HepG2 (cell line): ENCODE data around the gene CLTCL1. TPM values are rescaled to one million over a fixed set of nuclear protein-coding genes. Genes with fewer than 3 reads are reported as not detected.

Experiments used
- ATAC-seq: fragments of 200-7000 bp; cut with Tn5 transposase; 3 replicates; pipeline ENCODE4 v1.9.1; 2020; ENCODE audit warnings: mild to moderate bottlenecking, moderate library complexity
- BruUV-seq: library from RNA; stranded (reverse); fragments of 400-500 nt; replicated peaks from 2 replicates; lab custom pipeline; 2021; lab: Mats Ljungman, UMichigan
- CTCF ChIA-PET: fragments of 300-600 bp; formaldehyde crosslinking; extraction: SDS; loops from one replicate; lab custom pipeline; 2021; ENCODE audit warnings: low total read pairs, inconsistent platforms, low intra/inter-chr PET ratio; lab: Yijun Ruan, JAX
- POLR2A ChIA-PET: fragments of 350-600 bp; sonication (Branson Sonifier 250); formaldehyde crosslinking; loops from one replicate; lab custom pipeline; 2020; ENCODE audit warnings: antibody characterized with exemption, inconsistent platforms; lab: Yijun Ruan, JAX
- DNase-seq: peaks from one replicate; pipeline ENCODE4 v3.0.0-alpha.2; 2015; ENCODE audit warnings: low spot score
- FAIRE-seq: peaks from 3 replicates; lab custom pipeline; 2011; peaks lifted over from hg19 to GRCh38; lab: Jason Lieb, UNC
- H2AFZ ChIP-seq: one replicate; pipeline ENCODE4 v1.6.1; 2011; ENCODE audit warnings: low read length, inconsistent platforms
- H3K27ac ChIP-seq: fragments of 300-600 bp; 3 replicates; pipeline ENCODE4 v1.8.0; 2011; ENCODE audit warnings: mixed run types, mild to moderate bottlenecking, mixed read lengths, low read length, inconsistent platforms; ENCODE audit not compliant: insufficient read depth; ENCODE audit errors: extremely low read length
- H3K27me3 ChIP-seq, 2 experiments: fragments of 200-600 bp in 1 of 2; 2 replicates in 1 of 2; 3 replicates in 1 of 2; pipeline versions ENCODE4 v1.6.0 to v1.8.0; 2011; ENCODE audit warnings: low read length in 2 of 2, mild to moderate bottlenecking in 2 of 2, moderate library complexity in 2 of 2, inconsistent platforms in 1 of 2; ENCODE audit not compliant: insufficient read depth in 2 of 2, control insufficient read depth in 1 of 2
- H3K36me3 ChIP-seq, 2 experiments: fragments of 200-600 bp in 1 of 2; replicated peaks in 1 of 2; 2 replicates in 1 of 2; 3 replicates in 1 of 2; pipeline versions ENCODE4 v1.5.1 to v1.8.0; 2011; ENCODE audit warnings: low read length in 2 of 2, inconsistent platforms in 1 of 2; ENCODE audit not compliant: insufficient read depth in 2 of 2, control insufficient read depth in 1 of 2
- H3K4me1 ChIP-seq: 2 replicates; pipeline ENCODE4 v1.5.1; 2012; ENCODE audit warnings: low read length, inconsistent platforms; ENCODE audit not compliant: insufficient read depth
- H3K4me2 ChIP-seq: 2 replicates; pipeline ENCODE4 v1.6.0; 2011; ENCODE audit warnings: low read depth, low read length, inconsistent platforms
- H3K4me3 ChIP-seq, 3 experiments: fragments of 200-600 bp in 1 of 3; sonication (generic), shearing (Covaris generic) in 1 of 3; replicated peaks in 1 of 3; 2 replicates each; pipeline ENCODE4 v1.5.1; 2011 to 2016; ENCODE audit warnings: low read length in 3 of 3, inconsistent platforms in 2 of 3, low read depth in 2 of 3, mild to moderate bottlenecking in 2 of 3, control low read depth in 1 of 3, mixed read lengths in 1 of 3; ENCODE audit not compliant: insufficient read depth in 1 of 3
- H3K79me2 ChIP-seq: one replicate; pipeline ENCODE4 v1.6.1; 2011; ENCODE audit warnings: low read length, inconsistent platforms; ENCODE audit not compliant: insufficient read depth
- H3K9ac ChIP-seq: 2 replicates; pipeline ENCODE4 v1.6.0; 2011; ENCODE audit warnings: mild to moderate bottlenecking, low read depth, low read length, inconsistent platforms; ENCODE audit not compliant: insufficient read depth
- H3K9me3 ChIP-seq: 2 replicates; pipeline ENCODE4 v1.5.1; 2012; ENCODE audit warnings: mild to moderate bottlenecking, low read length
- H4K20me1 ChIP-seq: 2 replicates; pipeline ENCODE4 v1.6.0; 2011; ENCODE audit warnings: inconsistent platforms, mild to moderate bottlenecking, low read length, moderate library complexity; ENCODE audit not compliant: insufficient read depth
- CAMTA2 ChIP-seq: sonication (generic); formaldehyde crosslinking; IDR thresholded peaks from 2 replicates; pipeline ENCODE4 v1.4.0; 2020; ENCODE audit warnings: mild to moderate bottlenecking, missing genetic modification reagents, borderline replicate concordance
- CBX1 ChIP-seq: IDR thresholded peaks from one replicate; pipeline ENCODE4 v1.6.1; 2016; ENCODE audit warnings: antibody characterized with exemption, low read depth
- FOXO1 ChIP-seq: sonication (generic); formaldehyde crosslinking; IDR thresholded peaks from 2 replicates; pipeline ENCODE4 v1.4.0; 2020; ENCODE audit warnings: missing genetic modification reagents
- GMEB2 ChIP-seq: IDR thresholded peaks from 2 replicates; pipeline ENCODE4 v1.6.1; 2016; ENCODE audit warnings: missing biosample characterization, missing genetic modification reagents, low read depth
- RBM22 ChIP-seq: fragments of 200-400 bp; formaldehyde crosslinking; optimal IDR thresholded peaks from 2 replicates; pipeline ENCODE3; 2017; ENCODE audit warnings: mild to moderate bottlenecking, low read length, moderate library complexity
- RFXANK ChIP-seq: IDR thresholded peaks from 2 replicates; pipeline ENCODE4 v1.6.1; 2016
- SMAD9 ChIP-seq: sonication (generic); formaldehyde crosslinking; IDR thresholded peaks from 2 replicates; pipeline ENCODE4 v1.5.1; 2020; ENCODE audit warnings: mild to moderate bottlenecking, missing genetic modification reagents
- TP53 ChIP-seq: sonication (generic); formaldehyde crosslinking; conservative IDR thresholded peaks from 2 replicates; pipeline ENCODE4 v1.4.0; 2020; ENCODE audit warnings: missing genetic modification reagents
- ZBTB26 ChIP-seq: IDR thresholded peaks from 2 replicates; pipeline ENCODE4 v1.6.1; 2016; ENCODE audit warnings: missing compliant biosample characterization, missing genetic modification reagents, borderline replicate concordance
- ZFP62 ChIP-seq: sonication (generic); formaldehyde crosslinking; IDR thresholded peaks from 2 replicates; pipeline ENCODE4 v1.4.0; 2020; ENCODE audit warnings: missing genetic modification reagents
- ZNF3 ChIP-seq: IDR thresholded peaks from 2 replicates; pipeline ENCODE4 v1.7.0; 2017; ENCODE audit warnings: inconsistent platforms
- ZNF615 ChIP-seq: sonication (generic); formaldehyde crosslinking; IDR thresholded peaks from 2 replicates; pipeline ENCODE4 v1.5.0; 2020; ENCODE audit warnings: mild to moderate bottlenecking, missing genetic modification reagents, borderline replicate concordance
- ZNF616 ChIP-seq: sonication (generic); formaldehyde crosslinking; IDR thresholded peaks from 2 replicates; pipeline ENCODE4 v1.5.0; 2020; ENCODE audit warnings: low read depth, mild to moderate bottlenecking, missing genetic modification reagents
- ZNF841 ChIP-seq: sonication (generic); formaldehyde crosslinking; IDR thresholded peaks from 2 replicates; pipeline ENCODE4 v1.8.1; 2023; ENCODE audit warnings: missing genetic modification reagents, borderline replicate concordance
- WGBS: methylation state at CpG from one replicate; pipeline ENCODE4 v1.1.6; 2017; ENCODE audit warnings: low lambda C conversion rate; 5-methylcytosine and 5-hydroxymethylcytosine counted together
- in situ Hi-C: cut with HindIII; loops from 2 replicates; pipeline ENCODE4 v1.10.0; 2017; ENCODE audit warnings: low pct_unique_long_range_greater_than_20kb; ENCODE audit not compliant: extremely low pct_ligation_motif_present
- intact Hi-C: fragments of 100-400 bp; cut with micrococcal nuclease; formaldehyde crosslinking; loops from one replicate; pipeline ENCODE4 v1.10.0; 2022; ENCODE audit not compliant: unreplicated experiment
- polyA plus RNA-seq, 8 experiments: library from polyadenylated mRNA; depleted of rRNA in 3 of 8; stranded (reverse) in 7 of 8; unstranded in 1 of 8; fragments of >200 nt; fragmentation: Illumina TruSeq in 4 of 8; extraction: Trizol in 4 of 8; gene quantifications; 2 replicates each; pipeline versions ENCODE4 v1.2.1 to v1.2.3, GENCODE V29; 2011 to 2016; ENCODE audit warnings: low read depth in 4 of 8, missing spikeins in 1 of 8, mixed read lengths in 1 of 8; ENCODE audit not compliant: insufficient read depth in 1 of 8
- total RNA-seq, 5 experiments: library from RNA; depleted of rRNA; stranded (reverse); fragments of >200 nt; fragmentation: Illumina TruSeq; extraction: Trizol; gene quantifications; 2 replicates each; pipeline ENCODE4 v1.2.3, GENCODE V29; 2016; ENCODE audit warnings: low read depth in 1 of 5

Gene CLTCL1
- total and polyA plus RNA-seq, 2 of the 13 experiments (the other 11 are each of a cell fraction or from before 2014, with no cell fraction given) = 8.1 to 10.9 TPM

- BruUV-seq = no TSS peak
- no peak overlapping the region for H3K9ac ChIP-seq
- H3K4me2 ChIP-seq = no peak overlapping the region
- in situ Hi-C loops (no loop called here), intact Hi-C loops (no loop called here)
- WGBS = 98% methylated on average over 8 of the region's 8 CpGs
- no peak overlapping the region for H2AFZ ChIP-seq
- no peaks in the 10 kb centered on the region for H3K27me3 ChIP-seq
- no peak overlapping the region for H3K4me3 ChIP-seq
- H3K79me2 ChIP-seq = no peaks in the 10 kb centered on the region
- FAIRE-seq = no peak
- POLR2A ChIA-PET = no interaction called here
- no peak for ATAC-seq
- CTCF ChIA-PET = no interaction called here
- H4K20me1 ChIP-seq = no peaks in the 10 kb centered on the region
- peaks cover 0 to 9% of the 10 kb centered on the region in 2 experiments; a peak in 3 of 5 replicates for H3K36me3 ChIP-seq
- no peaks in the 10 kb centered on the region for H3K9me3 ChIP-seq
- H3K4me1 ChIP-seq = peaks cover 32% of the 10 kb centered on the region
- H3K27ac ChIP-seq = no peak overlapping the region
- no peak for DNase-seq
- TF ChIP-seq FOXO1 (CRISPR knock-in tag) (no peak), CBX1 (no peak), RBM22 (no peak), ZNF3 (CRISPR knock-in tag) (no peak), ZFP62 (no peak), ZNF841 (CRISPR knock-in tag) (no peak), TP53 (no peak), ZNF616 (CRISPR knock-in tag) (no peak), SMAD9 (CRISPR knock-in tag) (no peak), GMEB2 (CRISPR knock-in tag) (no peak), ZBTB26 (CRISPR knock-in tag) (no peak), CAMTA2 (CRISPR knock-in tag) (no peak), RFXANK (no peak), ZNF615 (no peak)
These were observed 13.7 kb downstream of the CLTCL1 start for GRCh38 chr22:19277785-19278184.
